ENCODE data around the gene PGM5. TPM values are rescaled to one million over a fixed set of nuclear protein-coding genes. Genes with fewer than 3 reads are reported as not detected.
"Not testable (repeated sequence)": the region's sequence is repeated elsewhere in the genome, so short reads cannot be mapped to it uniquely, and the experiment has no call there.

Gene PGM5
- total and polyA plus RNA-seq, 3 experiments from 2014 or later: not detected

- H3K36me3 Mint-ChIP-seq; H3K27me3 Mint-ChIP-seq; H3K27ac ChIP-seq (ENCODE audit: low read depth, low read length); CTCF ChIA-PET; H3K9me3 ChIP-seq (ENCODE audit: low read length); H3K36me3 ChIP-seq (ENCODE audit: insufficient read depth, low read length); H3K4me1 ChIP-seq (ENCODE audit: insufficient read depth, low read length); H3K27ac Mint-ChIP-seq; DNase-seq; H3K9me3 Mint-ChIP-seq; POLR2A ChIA-PET; H3K27me3 ChIP-seq (ENCODE audit: insufficient read depth, low read length, poor library complexity, severe bottlenecking); H3K4me1 Mint-ChIP-seq; H3K4me3 Mint-ChIP-seq; H3K4me3 ChIP-seq (ENCODE audit: low read length): not testable (repeated sequence)
Measured at GRCh38 chr9:68396411-68397094, 40.1 kb downstream of the PGM5 start.

GRCh38 chr9:68397095-68397423 is 40.6 kb downstream of the PGM5 start:
- H3K4me1 ChIP-seq (ENCODE audit: insufficient read depth, low read length); H3K27me3 Mint-ChIP-seq; H3K9me3 Mint-ChIP-seq; CTCF ChIA-PET; H3K4me1 Mint-ChIP-seq; H3K4me3 Mint-ChIP-seq; H3K27ac ChIP-seq (ENCODE audit: low read depth, low read length); H3K36me3 ChIP-seq (ENCODE audit: insufficient read depth, low read length); H3K27ac Mint-ChIP-seq; H3K4me3 ChIP-seq (ENCODE audit: low read length); DNase-seq; POLR2A ChIA-PET; H3K36me3 Mint-ChIP-seq; H3K27me3 ChIP-seq (ENCODE audit: insufficient read depth, low read length, poor library complexity, severe bottlenecking); H3K9me3 ChIP-seq (ENCODE audit: low read length): not testable (repeated sequence)

GRCh38 chr9:68397796-68398195 is 41.4 kb downstream of the PGM5 start:
- H3K4me1 ChIP-seq (ENCODE audit: insufficient read depth, low read length); H3K27ac ChIP-seq (ENCODE audit: low read depth, low read length); H3K36me3 ChIP-seq (ENCODE audit: insufficient read depth, low read length); H3K9me3 ChIP-seq (ENCODE audit: low read length); H3K4me3 Mint-ChIP-seq; H3K27ac Mint-ChIP-seq; H3K4me1 Mint-ChIP-seq; H3K9me3 Mint-ChIP-seq; H3K27me3 Mint-ChIP-seq; DNase-seq; H3K4me3 ChIP-seq (ENCODE audit: low read length); H3K27me3 ChIP-seq (ENCODE audit: insufficient read depth, low read length, poor library complexity, severe bottlenecking); H3K36me3 Mint-ChIP-seq; POLR2A ChIA-PET; CTCF ChIA-PET: not testable (repeated sequence)

GRCh38 chr9:68398324-68398723 is 41.9 kb downstream of the PGM5 start:
- H3K4me1 Mint-ChIP-seq; H3K36me3 ChIP-seq (ENCODE audit: insufficient read depth, low read length); H3K27me3 ChIP-seq (ENCODE audit: insufficient read depth, low read length, poor library complexity, severe bottlenecking); H3K36me3 Mint-ChIP-seq; H3K4me1 ChIP-seq (ENCODE audit: insufficient read depth, low read length); H3K4me3 Mint-ChIP-seq; DNase-seq; H3K27ac ChIP-seq (ENCODE audit: low read depth, low read length); H3K27ac Mint-ChIP-seq; H3K27me3 Mint-ChIP-seq; H3K9me3 ChIP-seq (ENCODE audit: low read length); CTCF ChIA-PET; H3K4me3 ChIP-seq (ENCODE audit: low read length); POLR2A ChIA-PET; H3K9me3 Mint-ChIP-seq: not testable (repeated sequence)

GRCh38 chr9:68404421-68405185 is 48.2 kb downstream of the PGM5 start:
- DNase-seq; POLR2A ChIA-PET; H3K27me3 ChIP-seq (ENCODE audit: insufficient read depth, low read length, poor library complexity, severe bottlenecking); H3K27ac ChIP-seq (ENCODE audit: low read depth, low read length); H3K9me3 ChIP-seq (ENCODE audit: low read length); H3K9me3 Mint-ChIP-seq; CTCF ChIA-PET; H3K4me1 Mint-ChIP-seq; H3K4me3 ChIP-seq (ENCODE audit: low read length); H3K27ac Mint-ChIP-seq; H3K36me3 Mint-ChIP-seq; H3K4me3 Mint-ChIP-seq; H3K4me1 ChIP-seq (ENCODE audit: insufficient read depth, low read length); H3K27me3 Mint-ChIP-seq; H3K36me3 ChIP-seq (ENCODE audit: insufficient read depth, low read length): not testable (repeated sequence)

- H3K9me3 Mint-ChIP-seq; H3K9me3 ChIP-seq (ENCODE audit: low read length); H3K36me3 Mint-ChIP-seq; H3K4me1 ChIP-seq (ENCODE audit: insufficient read depth, low read length); H3K4me1 Mint-ChIP-seq; H3K4me3 Mint-ChIP-seq; H3K4me3 ChIP-seq (ENCODE audit: low read length); H3K27me3 ChIP-seq (ENCODE audit: insufficient read depth, low read length, poor library complexity, severe bottlenecking); H3K27ac ChIP-seq (ENCODE audit: low read depth, low read length); POLR2A ChIA-PET; H3K27me3 Mint-ChIP-seq; H3K27ac Mint-ChIP-seq; DNase-seq; CTCF ChIA-PET; H3K36me3 ChIP-seq (ENCODE audit: insufficient read depth, low read length): not testable (repeated sequence)
Measured at GRCh38 chr9:68411865-68412264, 55.5 kb downstream of the PGM5 start.

GRCh38 chr9:68412754-68413153 is 56.3 kb downstream of the PGM5 start:
- H3K9me3 ChIP-seq (ENCODE audit: low read length); H3K27me3 ChIP-seq (ENCODE audit: insufficient read depth, low read length, poor library complexity, severe bottlenecking); H3K27ac ChIP-seq (ENCODE audit: low read depth, low read length); POLR2A ChIA-PET; H3K4me1 ChIP-seq (ENCODE audit: insufficient read depth, low read length); H3K27ac Mint-ChIP-seq; H3K4me3 ChIP-seq (ENCODE audit: low read length); DNase-seq; H3K4me1 Mint-ChIP-seq; H3K27me3 Mint-ChIP-seq; CTCF ChIA-PET; H3K36me3 Mint-ChIP-seq; H3K9me3 Mint-ChIP-seq; H3K36me3 ChIP-seq (ENCODE audit: insufficient read depth, low read length); H3K4me3 Mint-ChIP-seq: not testable (repeated sequence)

- CTCF ChIA-PET; H3K27me3 ChIP-seq (ENCODE audit: insufficient read depth, low read length, poor library complexity, severe bottlenecking); POLR2A ChIA-PET: not testable (repeated sequence)
Measured at GRCh38 chr9:68415065-68415464, 58.7 kb downstream of the PGM5 start.

More at GRCh38 chr9:68415065-68415464, 58.7 kb downstream of the PGM5 start:
- H3K9me3 ChIP-seq (ENCODE audit: low read length); H3K36me3 Mint-ChIP-seq; H3K4me1 ChIP-seq (ENCODE audit: insufficient read depth, low read length); H3K36me3 ChIP-seq (ENCODE audit: insufficient read depth, low read length); H3K4me1 Mint-ChIP-seq; H3K27ac ChIP-seq (ENCODE audit: low read depth, low read length); H3K27ac Mint-ChIP-seq; H3K4me3 Mint-ChIP-seq; H3K9me3 Mint-ChIP-seq; DNase-seq; H3K4me3 ChIP-seq (ENCODE audit: low read length); H3K27me3 Mint-ChIP-seq: not testable (repeated sequence)
